Measurements from ENCODE around the gene PPP1R9A.
A peak's percentile ranks its signal among the peaks of the same experiment; 100 is the strongest.

Gene PPP1R9A

GRCh38 chr7:94882891-94883290 lies 24.5 kb upstream of the PPP1R9A start:
- no peaks in the 10 kb centered on the region for H3K9me3 ChIP-seq (ENCODE audit: control insufficient read depth, insufficient read depth, low read depth, low read length)
- no peak overlapping the region for H3K27ac ChIP-seq (ENCODE audit: extremely low read depth, low read depth, low read length)
- H3K4me1 ChIP-seq (ENCODE audit: control insufficient read depth, insufficient read depth, low read length), result no peaks in the 10 kb centered on the region
- TF ChIP-seq YY2 (tag by site-specific recombination; IDR thresholded peaks at IDR 0.05), result no peak
- TF ChIP-seq, protein P1, sequence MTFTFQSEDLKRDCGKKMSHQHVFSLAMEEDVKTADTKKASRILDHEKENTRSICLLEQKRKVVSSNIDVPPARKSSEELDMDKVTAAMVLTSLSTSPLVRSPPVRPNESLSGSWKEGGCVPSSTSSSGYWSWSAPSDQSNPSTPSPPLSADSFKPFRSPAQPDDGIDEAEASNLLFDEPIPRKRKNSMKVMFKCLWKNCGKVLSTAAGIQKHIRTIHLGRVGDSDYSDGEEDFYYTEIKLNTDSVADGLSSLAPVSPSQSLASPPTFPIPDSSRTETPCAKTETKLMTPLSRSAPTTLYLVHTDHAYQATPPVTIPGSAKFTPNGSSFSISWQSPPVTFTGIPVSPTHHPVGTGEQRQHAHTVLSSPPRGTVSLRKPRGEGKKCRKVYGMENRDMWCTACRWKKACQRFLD (tag by site-specific recombination; IDR thresholded peaks at IDR 0.05), result no peak
- ChIA-PET POLR2A (no interaction called here), CTCF (no interaction called here)
- H3K4me3 ChIP-seq (ENCODE audit: low read depth, low read length), result no peak overlapping the region
- no peaks in the 10 kb centered on the region for H3K36me3 ChIP-seq (ENCODE audit: control insufficient read depth in 2 of 2, insufficient read depth in 1 of 2, low read length in 2 of 2)

DNA sequence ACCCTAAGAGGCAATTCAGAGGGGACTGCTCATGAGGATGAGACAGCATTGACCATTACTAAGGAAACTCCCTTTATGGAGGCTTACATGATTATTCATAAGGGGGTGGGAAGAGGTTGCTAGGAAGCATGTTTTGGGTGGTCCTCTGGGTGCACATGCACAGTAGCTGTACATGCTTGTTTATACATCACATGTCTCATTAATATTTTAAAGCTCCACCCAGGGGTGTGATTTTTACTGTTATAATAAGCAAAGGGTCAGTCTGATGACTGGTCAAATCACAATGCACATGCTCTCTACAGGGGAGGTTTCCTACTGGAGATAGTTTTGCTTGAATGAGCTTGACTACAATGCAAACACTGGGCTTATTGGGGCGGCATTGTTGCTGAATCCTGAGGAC lies 23.8 kb upstream of the PPP1R9A start:
- TF ChIP-seq, protein P1 (tag by site-specific recombination; IDR thresholded peaks at IDR 0.05), result no peak
- Histone ChIP-seq H3K4me1 (ENCODE audit: control insufficient read depth, insufficient read depth, low read length) (peaks cover 5% of the 10 kb centered on the region), H3K27ac (ENCODE audit: extremely low read depth, low read depth, low read length) (no peak overlapping the region), H3K4me3 (ENCODE audit: low read depth, low read length) (no peak overlapping the region), H3K9me3 (ENCODE audit: control insufficient read depth, insufficient read depth, low read depth, low read length) (no peaks in the 10 kb centered on the region), H3K36me3 (ENCODE audit: control insufficient read depth in 2 of 2, insufficient read depth in 1 of 2, low read length in 2 of 2) (no peaks in the 10 kb centered on the region)
- POLR2A ChIA-PET, result no interaction called here
- CTCF ChIA-PET, result interaction anchor here (0.6 kb wide), 1 partner anchor 808 kb away, joined by 3 read pairs; no protein-coding TSS in a partner anchor

DNA sequence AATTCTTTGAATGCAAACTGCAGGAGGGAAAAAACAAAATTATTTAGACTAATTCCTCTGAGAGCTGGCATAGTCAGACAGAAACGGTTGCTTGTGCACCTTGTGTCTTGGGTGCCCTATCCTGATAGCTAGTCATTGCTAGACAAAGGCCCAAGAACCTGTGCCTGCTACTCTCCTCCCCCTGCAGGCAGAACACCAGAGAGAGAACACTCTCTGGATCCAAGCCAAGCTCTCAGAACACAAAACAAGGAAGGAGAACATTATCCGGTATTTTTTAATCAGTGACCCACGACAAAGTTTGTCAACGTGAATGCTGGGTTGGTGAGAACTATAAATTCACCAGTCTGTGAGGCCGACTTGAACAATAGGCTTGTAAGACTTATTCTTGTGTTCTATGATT lies 18.8 kb upstream of the PPP1R9A start:
- Histone ChIP-seq H3K9me3 (ENCODE audit: control insufficient read depth, insufficient read depth, low read depth, low read length) (no peaks in the 10 kb centered on the region), H3K4me3 (ENCODE audit: low read depth, low read length) (no peak overlapping the region), H3K4me1 (ENCODE audit: control insufficient read depth, insufficient read depth, low read length) (peaks cover 9% of the 10 kb centered on the region), H3K27ac (ENCODE audit: extremely low read depth, low read depth, low read length) (no peak overlapping the region), H3K36me3 (ENCODE audit: control insufficient read depth in 2 of 2, insufficient read depth in 1 of 2, low read length in 2 of 2) (no peaks in the 10 kb centered on the region)
- POLR2A ChIA-PET, result interaction anchor here (1.2 kb wide), 1 partner anchor 232 kb away, joined by 4 read pairs; no protein-coding TSS in a partner anchor
- TF ChIP-seq, protein P2, sequence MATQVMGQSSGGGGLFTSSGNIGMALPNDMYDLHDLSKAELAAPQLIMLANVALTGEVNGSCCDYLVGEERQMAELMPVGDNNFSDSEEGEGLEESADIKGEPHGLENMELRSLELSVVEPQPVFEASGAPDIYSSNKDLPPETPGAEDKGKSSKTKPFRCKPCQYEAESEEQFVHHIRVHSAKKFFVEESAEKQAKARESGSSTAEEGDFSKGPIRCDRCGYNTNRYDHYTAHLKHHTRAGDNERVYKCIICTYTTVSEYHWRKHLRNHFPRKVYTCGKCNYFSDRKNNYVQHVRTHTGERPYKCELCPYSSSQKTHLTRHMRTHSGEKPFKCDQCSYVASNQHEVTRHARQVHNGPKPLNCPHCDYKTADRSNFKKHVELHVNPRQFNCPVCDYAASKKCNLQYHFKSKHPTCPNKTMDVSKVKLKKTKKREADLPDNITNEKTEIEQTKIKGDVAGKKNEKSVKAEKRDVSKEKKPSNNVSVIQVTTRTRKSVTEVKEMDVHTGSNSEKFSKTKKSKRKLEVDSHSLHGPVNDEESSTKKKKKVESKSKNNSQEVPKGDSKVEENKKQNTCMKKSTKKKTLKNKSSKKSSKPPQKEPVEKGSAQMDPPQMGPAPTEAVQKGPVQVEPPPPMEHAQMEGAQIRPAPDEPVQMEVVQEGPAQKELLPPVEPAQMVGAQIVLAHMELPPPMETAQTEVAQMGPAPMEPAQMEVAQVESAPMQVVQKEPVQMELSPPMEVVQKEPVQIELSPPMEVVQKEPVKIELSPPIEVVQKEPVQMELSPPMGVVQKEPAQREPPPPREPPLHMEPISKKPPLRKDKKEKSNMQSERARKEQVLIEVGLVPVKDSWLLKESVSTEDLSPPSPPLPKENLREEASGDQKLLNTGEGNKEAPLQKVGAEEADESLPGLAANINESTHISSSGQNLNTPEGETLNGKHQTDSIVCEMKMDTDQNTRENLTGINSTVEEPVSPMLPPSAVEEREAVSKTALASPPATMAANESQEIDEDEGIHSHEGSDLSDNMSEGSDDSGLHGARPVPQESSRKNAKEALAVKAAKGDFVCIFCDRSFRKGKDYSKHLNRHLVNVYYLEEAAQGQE (tag by site-specific recombination; IDR thresholded peaks at IDR 0.05), result no peak
- TF ChIP-seq ZNF830 (tag by site-specific recombination; IDR thresholded peaks at IDR 0.05; ENCODE audit: low read depth), result no peak
- 0 out of 2 replicates have a peak, but pooled peaks have one; percentile 17 for TF ChIP-seq ZNF341 (tag by site-specific recombination; IDR thresholded peaks at IDR 0.05; ENCODE audit: low read depth)
- CTCF ChIA-PET, result interaction anchor here (1.2 to 2.0 kb wide), 3 partner anchors 12 to 802 kb away, joined by 3 to 4 read pairs (median 3); no protein-coding TSS in a partner anchor

DNA sequence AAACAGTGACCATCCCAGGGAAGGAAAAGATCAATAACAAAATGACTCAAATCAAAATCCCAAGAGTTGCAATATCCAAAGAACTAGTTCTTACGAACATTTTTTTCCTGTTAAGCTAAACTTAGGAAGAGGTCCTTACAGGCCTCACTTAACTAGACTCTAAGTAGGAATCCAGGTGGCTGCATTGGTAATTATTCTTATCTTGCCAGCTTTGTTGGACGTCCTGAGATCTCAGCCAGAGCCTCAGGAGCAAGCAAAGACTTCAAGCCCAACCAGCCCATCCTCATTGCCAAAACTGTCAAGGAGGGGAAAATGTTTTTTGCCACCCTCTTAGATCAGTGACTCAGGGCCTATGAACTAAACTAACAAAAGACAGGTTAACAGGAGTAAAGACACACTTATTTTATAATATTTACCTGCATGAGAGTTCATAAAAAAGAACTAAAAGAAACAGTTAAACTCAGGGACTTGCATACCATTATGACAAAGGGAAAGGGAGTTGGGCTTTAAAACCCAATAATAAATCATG lies 18.3 kb upstream of the PPP1R9A start:
- Histone ChIP-seq H3K36me3 (ENCODE audit: control insufficient read depth in 2 of 2, insufficient read depth in 1 of 2, low read length in 2 of 2) (no peaks in the 10 kb centered on the region), H3K9me3 (ENCODE audit: control insufficient read depth, insufficient read depth, low read depth, low read length) (no peaks in the 10 kb centered on the region), H3K4me3 (ENCODE audit: low read depth, low read length) (no peak overlapping the region), H3K4me1 (ENCODE audit: control insufficient read depth, insufficient read depth, low read length) (peaks cover 9% of the 10 kb centered on the region), H3K27ac (ENCODE audit: extremely low read depth, low read depth, low read length) (no peak overlapping the region)
- ChIA-PET POLR2A (interaction anchor here (1.2 kb wide), 1 partner anchor 232 kb away, joined by 4 read pairs; no protein-coding TSS in a partner anchor), CTCF (interaction anchor here (0.5 to 1.6 kb wide), 4 partner anchors 12 to 440 kb away, joined by 3 read pairs; no protein-coding TSS in a partner anchor)
- TF ChIP-seq ZNF24 (tag by site-specific recombination; IDR thresholded peaks at IDR 0.05), result no peak
- TF ChIP-seq, protein P3, sequence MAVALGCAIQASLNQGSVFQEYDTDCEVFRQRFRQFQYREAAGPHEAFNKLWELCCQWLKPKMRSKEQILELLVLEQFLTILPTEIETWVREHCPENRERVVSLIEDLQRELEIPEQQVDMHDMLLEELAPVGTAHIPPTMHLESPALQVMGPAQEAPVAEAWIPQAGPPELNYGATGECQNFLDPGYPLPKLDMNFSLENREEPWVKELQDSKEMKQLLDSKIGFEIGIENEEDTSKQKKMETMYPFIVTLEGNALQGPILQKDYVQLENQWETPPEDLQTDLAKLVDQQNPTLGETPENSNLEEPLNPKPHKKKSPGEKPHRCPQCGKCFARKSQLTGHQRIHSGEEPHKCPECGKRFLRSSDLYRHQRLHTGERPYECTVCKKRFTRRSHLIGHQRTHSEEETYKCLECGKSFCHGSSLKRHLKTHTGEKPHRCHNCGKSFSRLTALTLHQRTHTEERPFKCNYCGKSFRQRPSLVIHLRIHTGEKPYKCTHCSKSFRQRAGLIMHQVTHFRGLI (tag by site-specific recombination; IDR thresholded peaks at IDR 0.05), result peak; percentile 96
